IMR-90 (cell line): ENCODE measurements around the gene MRPL54. TPM values are rescaled to one million over a fixed set of nuclear protein-coding genes. Genes with fewer than 3 reads are reported as not detected.

Experiments
- ATAC-seq: fragments of 200-7000 bp; cut with Tn5 transposase; 2 replicates; pipeline ENCODE4 v1.9.1; 2020; ENCODE audit warnings: low read depth, mild to moderate bottlenecking, moderate library complexity
- BruUV-seq: library from RNA; stranded (reverse); fragments of 400-500 nt; replicated peaks from 2 replicates; lab custom pipeline; 2021; lab: Mats Ljungman, UMichigan
- CTCF ChIA-PET: fragments of 300-600 bp; formaldehyde crosslinking; extraction: SDS; loops from one replicate; lab custom pipeline; 2021; ENCODE audit warnings: antibody characterized with exemption; lab: Yijun Ruan, JAX
- POLR2A ChIA-PET: fragments of 300-600 bp; sonication (Branson Sonifier 250); formaldehyde crosslinking; loops from one replicate; lab custom pipeline; 2022; ENCODE audit warnings: antibody characterized with exemption; ENCODE audit not compliant: unreplicated experiment; lab: Charles Lee
- DNase-seq: peaks from one replicate; pipeline ENCODE4 v3.0.0; 2013
- H2AFZ ChIP-seq: replicated peaks from 2 replicates; pipeline ENCODE3; 2013; ENCODE audit warnings: low read length, mild to moderate bottlenecking; ENCODE audit not compliant: poor library complexity
- H2AK5ac ChIP-seq: 2 replicates; pipeline ENCODE4 v1.6.1; 2013; ENCODE audit warnings: low read depth, low read length, inconsistent platforms
- H2AK9ac ChIP-seq: replicated peaks from 2 replicates; pipeline ENCODE3; 2013; ENCODE audit warnings: mild to moderate bottlenecking, low read depth, low read length, moderate library complexity; ENCODE audit not compliant: poor library complexity
- H2BK120ac ChIP-seq: 2 replicates; pipeline ENCODE4 v1.6.1; 2013; ENCODE audit warnings: low read depth, low read length, inconsistent platforms
- H2BK15ac ChIP-seq: 3 replicates; pipeline ENCODE4 v1.6.1; 2013; ENCODE audit warnings: low read depth, low read length, inconsistent platforms
- H2BK20ac ChIP-seq: 2 replicates; pipeline ENCODE4 v1.6.1; 2013; ENCODE audit warnings: low read depth, mild to moderate bottlenecking, inconsistent platforms, low read length, moderate library complexity
- H2BK5ac ChIP-seq: 2 replicates; pipeline ENCODE4 v1.6.1; 2013; ENCODE audit warnings: mild to moderate bottlenecking, low read depth, low read length, inconsistent platforms; ENCODE audit not compliant: poor library complexity, severe bottlenecking
- H3K14ac ChIP-seq: replicated peaks from 2 replicates; pipeline ENCODE4 v1.6.1; 2013; ENCODE audit warnings: low read depth, low read length, inconsistent platforms
- H3K18ac ChIP-seq: 2 replicates; pipeline ENCODE4 v1.6.1; 2013; ENCODE audit warnings: low read depth, low read length, control low read depth
- H3K23ac ChIP-seq: 2 replicates; pipeline ENCODE4 v1.6.1; 2013; ENCODE audit warnings: low read depth, low read length, inconsistent platforms
- H3K27ac ChIP-seq: 2 replicates; pipeline ENCODE4 v1.5.1; 2013; ENCODE audit warnings: mild to moderate bottlenecking, control low read depth, low read length; ENCODE audit not compliant: insufficient read depth
- H3K27me3 ChIP-seq: 2 replicates; pipeline ENCODE4 v1.6.1; 2013; ENCODE audit warnings: low read length; ENCODE audit not compliant: control insufficient read depth, insufficient read depth
- H3K36me3 ChIP-seq: 2 replicates; pipeline ENCODE4 v1.6.1; 2013; ENCODE audit warnings: low read length, mixed read lengths; ENCODE audit not compliant: control insufficient read depth, insufficient read depth
- H3K4ac ChIP-seq: 2 replicates; pipeline ENCODE4 v1.6.1; 2013; ENCODE audit warnings: low read depth, low read length, inconsistent platforms
- H3K4me1 ChIP-seq: 2 replicates; pipeline ENCODE4 v1.6.1; 2013; ENCODE audit warnings: low read length, mixed read lengths; ENCODE audit not compliant: control insufficient read depth, insufficient read depth
- H3K4me2 ChIP-seq: 2 replicates; pipeline ENCODE4 v1.6.1; 2013; ENCODE audit warnings: low read depth, mild to moderate bottlenecking, control low read depth, low read length, moderate library complexity
- H3K4me3 ChIP-seq: 2 replicates; pipeline ENCODE4 v1.5.1; 2013; ENCODE audit warnings: low read depth, mild to moderate bottlenecking, control low read depth, low read length, moderate library complexity; ENCODE audit not compliant: insufficient read depth
- H3K56ac ChIP-seq: 2 replicates; pipeline ENCODE4 v1.6.1; 2013; ENCODE audit warnings: low read length, inconsistent platforms; ENCODE audit not compliant: insufficient read depth; ENCODE audit errors: extremely low read depth
- H3K79me1 ChIP-seq, 2 experiments: 2 replicates each; pipeline ENCODE4 v1.6.1; 2013; ENCODE audit warnings: low read length in 2 of 2, inconsistent platforms in 1 of 2, low read depth in 1 of 2
- H3K9ac ChIP-seq: 2 replicates; pipeline ENCODE4 v1.6.1; 2013; ENCODE audit warnings: low read depth, low read length, control low read depth
- H3K9me1 ChIP-seq: 2 replicates; pipeline ENCODE4 v1.6.1; 2013; ENCODE audit warnings: low read length, inconsistent platforms; ENCODE audit not compliant: insufficient read depth
- H3K9me3 ChIP-seq: 2 replicates; pipeline ENCODE4 v1.6.1; 2013; ENCODE audit warnings: low read length; ENCODE audit not compliant: control insufficient read depth, insufficient read depth
- H4K20me1 ChIP-seq: 2 replicates; pipeline ENCODE4 v1.6.1; 2013; ENCODE audit warnings: low read length, inconsistent platforms; ENCODE audit not compliant: insufficient read depth
- H4K5ac ChIP-seq: 2 replicates; pipeline ENCODE4 v1.6.1; 2013; ENCODE audit warnings: mild to moderate bottlenecking, low read depth, low read length, control low read depth
- H4K8ac ChIP-seq, 2 experiments: 2 replicates each; pipeline ENCODE4 v1.6.1; 2013; ENCODE audit warnings: low read depth in 2 of 2, low read length in 2 of 2, control low read depth in 1 of 2, inconsistent platforms in 1 of 2
- H4K91ac ChIP-seq: 2 replicates; pipeline ENCODE4 v1.6.1; 2013; ENCODE audit warnings: low read depth, low read length, inconsistent platforms; ENCODE audit not compliant: insufficient read depth
- BHLHE40 ChIP-seq: fragments of 150-350 bp; IDR thresholded peaks from 2 replicates; pipeline ENCODE4 v1.6.1; 2016; ENCODE audit warnings: mild to moderate bottlenecking, low read depth, low read length
- CEBPB ChIP-seq: IDR thresholded peaks from 2 replicates; pipeline ENCODE4 v1.6.1; 2012; ENCODE audit warnings: low read depth, low read length, improper control_type of control experiment
- POLR2A ChIP-seq: IDR thresholded peaks from 2 replicates; pipeline ENCODE4 v1.6.1; 2012; ENCODE audit warnings: mild to moderate bottlenecking, low read depth, low read length
- RAD21 ChIP-seq: IDR thresholded peaks from 2 replicates; pipeline ENCODE4 v1.6.1; 2012; ENCODE audit warnings: low read length, improper control_type of control experiment
- RCOR1 ChIP-seq: IDR thresholded peaks from 2 replicates; pipeline ENCODE4 v1.6.1; 2012; ENCODE audit warnings: mild to moderate bottlenecking, low read length, improper control_type of control experiment; ENCODE audit not compliant: insufficient replicate concordance
- whole genome bisulfite sequencing, 2 experiments: methylation state at CpG; one replicate each; pipeline versions ENCODE4 v1.1.5 to v1.1.7; 2013; ENCODE audit warnings: missing lambda C conversion rate in 2 of 2; ENCODE audit not compliant: insufficient read length in 1 of 2; ENCODE audit errors: extremely low coverage in 2 of 2; 5-methylcytosine and 5-hydroxymethylcytosine counted together
- dilution Hi-C: fragments of 300-500 bp; cut with HindIII; formaldehyde crosslinking; loops from one replicate; pipeline ENCODE4 v1.14.3; 2018; ENCODE audit warnings: low sequenced_read_pairs; ENCODE audit not compliant: unreplicated experiment
- in situ Hi-C: fragments of 300-500 bp; cut with MboI; formaldehyde crosslinking; loops from 3 replicates; pipeline ENCODE4 v1.14.3; 2019; ENCODE audit warnings: low sequenced_read_pairs, inconsistent platforms, mixed read lengths
- intact Hi-C: fragments of 100-400 bp; cut with micrococcal nuclease; formaldehyde crosslinking; loops from 2 replicates; pipeline ENCODE4 v1.10.0; 2022
- polyA plus RNA-seq, 3 experiments: library from polyadenylated mRNA; depleted of rRNA; stranded (reverse); fragments of >200 nt; gene quantifications; 2 replicates each; pipeline ENCODE4 v1.2.3, GENCODE V29; 2012; ENCODE audit warnings: low replicate concordance in 1 of 3
- total RNA-seq: library from RNA; depleted of rRNA; stranded (reverse); fragments of >200 nt; gene quantifications from 2 replicates; pipeline ENCODE4 v1.2.3, GENCODE V29; 2012

The MRPL54 gene
- total and polyA plus RNA-seq, 2 of the 4 experiments (the other 2 are of a cell fraction): 55.9 to 75.7 TPM

GRCh38 chr19:3771000-3771905 lies 8.8 kb downstream of the MRPL54 start:
- WGBS, 2 experiments: 33% methylated on average over 2 of the region's 35 CpGs; no CpG with 5 or more reads in 1 of the 2 experiments
- intact Hi-C loops: no loop called here
- no peak overlapping the region for H3K4me2 ChIP-seq
- DNase-seq (no peak), ATAC-seq (no peak)
- H3K36me3 ChIP-seq: peaks cover 22% of the 10 kb centered on the region
- H2BK5ac ChIP-seq: no peak overlapping the region
- no TSS peak for BruUV-seq
- H2AFZ ChIP-seq: no peak overlapping the region
- no peaks in the 10 kb centered on the region for H3K4me1 ChIP-seq
- no peaks in the 10 kb centered on the region for H3K9me1 ChIP-seq
- no peak overlapping the region for H3K23ac ChIP-seq
- dilution Hi-C loops: no loop called here
- no peak overlapping the region for H4K5ac ChIP-seq
- H2BK15ac ChIP-seq: no peak overlapping the region
- no peak overlapping the region for H3K4me3 ChIP-seq
- H2BK20ac ChIP-seq: no peak overlapping the region
- H3K9me3 ChIP-seq: no peaks in the 10 kb centered on the region
- H3K18ac ChIP-seq: no peak overlapping the region
- CTCF ChIA-PET: no interaction called here
- H3K56ac ChIP-seq: no peak overlapping the region
- H2BK120ac ChIP-seq: no peak overlapping the region
- H3K9ac ChIP-seq: no peak overlapping the region
- POLR2A ChIA-PET: no interaction called here
- H4K8ac ChIP-seq: no peak overlapping the region
- H3K27me3 ChIP-seq: peaks cover 5% of the 10 kb centered on the region; the same call in 1 of the 2 replicates
- no peak overlapping the region for H2AK5ac ChIP-seq
- no peak overlapping the region for H4K91ac ChIP-seq
- H3K27ac ChIP-seq: no peak overlapping the region
- TF ChIP-seq POLR2A (no peak), RAD21 (no peak), BHLHE40 (no peak), CEBPB (no peak), RCOR1 (no peak)
- no peak overlapping the region for H3K14ac ChIP-seq
- in situ Hi-C loops: no loop called here
- H2AK9ac ChIP-seq: no peak overlapping the region
- no peak overlapping the region for H3K4ac ChIP-seq
- H4K20me1 ChIP-seq: no peaks in the 10 kb centered on the region
- 0 out of 4 replicates have a peak, but pooled peaks cover 0 to 5% of the 10 kb centered on the region in 2 experiments for H3K79me1 ChIP-seq
